Stimulated activated CD8-positive, alpha-beta memory T cell treated with anti-CD3 and anti-CD28 coated beads, Interleukin-7, amount 100 ng/mL, for 4 hours (primary cell): ENCODE measurements around the gene NUP58.

ENCODE experiments used
- DNase-seq, 2 donors: peaks; one replicate each; pipeline ENCODE4 v3.0.0-alpha.2; 2020; ENCODE audit warnings: low read depth in 2 of 2

Gene NUP58

GRCh38 chr13:25377244-25377962 lies 76.0 kb downstream of the NUP58 start:
- no peak for DNase-seq

- DNase-seq, result no peak
Measured at GRCh38 chr13:25378528-25378927, 77.1 kb downstream of the NUP58 start.

- no peak for DNase-seq
Measured at GRCh38 chr13:25379011-25379410, 77.6 kb downstream of the NUP58 start.

GRCh38 chr13:25380082-25380481 lies 78.7 kb downstream of the NUP58 start:
- no peak for DNase-seq

- DNase-seq, result no peak
Measured at GRCh38 chr13:25380741-25381324, 79.4 kb downstream of the NUP58 start.

GRCh38 chr13:25384758-25385410 lies 83.5 kb downstream of the NUP58 start:
- no peak for DNase-seq

GRCh38 chr13:25391932-25392331 lies 90.5 kb downstream of the NUP58 start:
- no peak for DNase-seq
